LoVo (cell line): ENCODE measurements around the gene RAPH1.
A peak's percentile ranks its signal among the peaks of the same experiment; 100 is the strongest.
"Not testable (repeated sequence)": the region's sequence is repeated elsewhere in the genome, so short reads cannot be mapped to it uniquely, and the experiment has no call there.

Experiments used
- DNase-seq: peaks from one replicate; pipeline ENCODE4 v3.0.0-alpha.2; 2016; ENCODE audit warnings: low spot score

RAPH1 gene

DNA sequence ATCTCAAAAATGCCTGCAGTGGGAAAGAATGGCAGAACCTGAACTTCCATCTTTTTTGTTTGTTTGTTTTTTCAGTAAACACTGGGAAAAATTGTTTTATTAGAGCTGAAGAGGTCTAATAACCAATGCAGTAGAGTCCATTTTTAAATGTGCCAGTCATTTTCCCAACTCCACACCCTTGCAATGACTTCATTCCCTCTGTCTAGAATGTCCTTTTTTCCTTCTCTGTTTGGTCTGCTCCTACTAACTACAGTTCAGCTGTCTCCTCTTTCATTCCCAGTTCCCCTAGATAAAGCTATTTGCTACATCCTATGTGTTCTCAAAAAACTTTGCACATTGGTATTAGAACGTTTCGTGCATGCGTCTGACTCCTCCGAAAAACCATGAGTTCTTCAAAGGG lies 9.3 kb upstream of the RAPH1 start:
- no peak for DNase-seq

DNA sequence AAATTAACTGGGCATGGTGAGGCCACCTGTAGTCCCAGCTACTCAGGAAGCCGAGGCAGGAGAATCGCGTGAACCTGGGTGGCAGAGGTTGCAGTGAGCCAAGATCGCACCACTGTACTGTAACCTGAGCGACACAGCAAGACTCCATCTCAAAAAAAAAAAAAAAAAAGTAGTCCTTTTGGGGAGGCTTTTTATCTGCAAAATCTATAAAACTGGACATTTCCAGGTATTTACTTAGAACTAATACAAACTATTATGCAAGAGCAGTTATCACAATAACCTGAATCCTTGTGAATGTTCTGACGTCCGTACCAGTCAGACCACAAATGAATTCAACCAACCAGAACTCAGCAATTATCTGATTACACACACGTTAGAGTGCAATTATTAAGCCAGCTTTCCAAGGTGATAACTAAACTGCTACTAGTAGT lies 8.8 kb upstream of the RAPH1 start:
- DNase-seq, result no peak

DNA sequence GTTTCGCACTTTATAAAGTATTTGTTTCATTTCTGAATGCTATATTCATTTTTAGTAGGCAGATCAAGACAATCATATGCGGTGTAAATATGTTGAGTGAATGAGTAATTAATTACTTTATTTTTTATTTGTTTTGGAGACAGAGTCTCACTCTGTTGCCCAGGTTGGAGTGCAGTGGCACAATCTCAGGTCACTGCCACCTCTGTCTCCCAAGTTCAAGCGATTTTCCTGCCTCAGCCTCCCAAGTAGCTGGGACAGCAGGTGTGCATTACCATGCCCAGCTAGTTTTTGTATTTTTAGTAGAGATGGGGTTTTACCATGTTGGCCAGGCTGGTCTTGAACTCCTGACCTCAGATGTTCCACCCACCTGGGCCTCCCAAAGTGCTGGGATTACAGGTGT lies 5.5 kb upstream of the RAPH1 start:
- not testable (repeated sequence) for DNase-seq

DNA sequence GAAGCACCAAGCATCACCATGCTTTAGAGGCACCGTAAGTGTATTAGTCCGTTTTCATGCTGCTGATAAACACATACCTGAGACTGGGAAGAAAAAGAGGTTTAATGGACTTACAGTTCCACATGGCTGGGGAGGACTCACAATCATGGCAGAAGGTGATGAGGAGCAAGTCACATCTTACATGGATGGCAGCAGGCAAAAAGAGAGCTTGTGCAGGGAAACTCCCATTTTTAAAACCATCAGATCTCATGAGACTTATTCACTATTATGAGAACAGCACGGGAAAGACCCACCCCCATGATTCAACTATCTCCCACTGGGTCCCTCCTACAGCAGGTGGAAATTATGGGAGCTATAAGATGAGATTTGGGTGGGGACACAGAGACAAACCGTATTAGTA lies 3.1 kb upstream of the RAPH1 start:
- not testable (repeated sequence) for DNase-seq

DNA sequence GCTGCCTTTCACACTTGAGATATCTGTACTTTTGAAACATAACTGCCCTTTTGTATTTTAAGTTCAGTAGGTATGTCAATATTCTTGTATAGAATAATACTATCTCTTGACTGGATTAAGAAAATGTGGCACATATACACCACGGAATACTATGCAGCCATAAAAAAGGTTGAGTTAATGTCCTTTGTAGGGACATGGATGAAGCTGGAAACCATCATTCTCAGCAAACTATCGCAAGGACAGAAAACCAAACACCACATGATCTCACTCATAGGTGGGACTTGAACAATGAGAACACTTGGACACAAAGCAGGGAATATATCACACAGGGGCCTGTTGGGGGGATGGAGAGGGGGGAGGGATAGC lies 1.5 kb upstream of the RAPH1 start:
- DNase-seq, result not testable (repeated sequence)

DNA sequence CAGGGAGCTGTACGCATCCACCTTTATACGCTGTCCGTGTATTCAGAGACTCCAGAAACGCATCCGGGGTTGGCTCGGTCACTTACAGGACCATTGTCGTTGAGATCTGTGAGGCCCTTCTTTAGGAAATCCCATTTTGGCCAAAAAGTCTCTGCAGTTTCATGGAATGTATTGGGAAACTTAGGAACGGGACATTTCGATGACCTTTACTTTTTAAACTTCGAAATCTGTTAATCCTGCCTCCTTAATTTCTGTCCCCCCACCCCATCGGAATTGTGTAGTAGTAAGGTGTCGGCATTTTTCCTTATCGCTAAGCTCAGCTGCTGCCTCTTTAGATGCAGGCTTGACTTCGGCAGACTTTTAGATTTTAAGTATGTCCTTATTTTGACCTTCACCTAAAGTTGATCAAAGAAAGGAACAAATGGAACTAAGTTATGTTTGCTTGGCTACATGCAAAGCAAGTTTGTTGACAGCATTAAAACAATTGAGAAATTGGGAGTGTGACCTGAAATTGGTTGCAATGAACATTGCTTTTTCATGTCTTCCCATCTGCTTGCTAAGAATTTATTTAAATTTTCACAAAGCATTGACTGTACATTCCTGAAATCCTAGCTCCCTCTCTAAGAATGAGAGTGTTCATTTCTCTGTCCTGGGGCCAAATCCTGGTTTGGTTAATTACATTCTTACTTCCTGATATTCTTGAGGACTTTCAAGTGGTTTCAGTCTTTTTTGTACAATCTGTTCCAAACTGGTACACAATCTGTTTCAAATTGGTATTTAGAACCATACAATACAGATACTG lies 884 bp upstream of the RAPH1 start:
- DNase-seq, result no peak

DNA sequence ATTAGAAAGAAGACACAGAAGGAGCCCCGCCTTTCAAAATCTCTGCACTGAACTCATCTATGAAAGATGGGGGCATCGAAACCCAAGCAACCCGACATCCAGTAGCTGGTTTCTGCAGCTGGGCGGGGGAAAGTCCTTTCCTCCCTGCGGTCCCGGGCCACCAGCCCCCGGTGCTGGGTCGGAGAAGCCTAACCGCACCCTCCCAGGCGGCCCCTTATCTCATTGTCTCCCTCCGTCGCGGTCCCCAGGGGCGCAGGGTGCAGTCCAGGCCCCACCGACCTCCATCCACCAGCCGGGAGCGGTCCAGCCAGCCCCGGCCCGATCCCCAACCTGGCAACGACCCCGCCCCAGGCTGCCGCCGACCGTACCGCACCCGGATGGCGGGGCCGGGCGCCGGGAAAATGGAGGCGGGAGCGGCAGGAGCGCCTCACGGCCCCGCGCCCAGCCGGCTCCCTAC lies 452 bp downstream of the RAPH1 start:
- DNase-seq, result peak; percentile 4

DNA sequence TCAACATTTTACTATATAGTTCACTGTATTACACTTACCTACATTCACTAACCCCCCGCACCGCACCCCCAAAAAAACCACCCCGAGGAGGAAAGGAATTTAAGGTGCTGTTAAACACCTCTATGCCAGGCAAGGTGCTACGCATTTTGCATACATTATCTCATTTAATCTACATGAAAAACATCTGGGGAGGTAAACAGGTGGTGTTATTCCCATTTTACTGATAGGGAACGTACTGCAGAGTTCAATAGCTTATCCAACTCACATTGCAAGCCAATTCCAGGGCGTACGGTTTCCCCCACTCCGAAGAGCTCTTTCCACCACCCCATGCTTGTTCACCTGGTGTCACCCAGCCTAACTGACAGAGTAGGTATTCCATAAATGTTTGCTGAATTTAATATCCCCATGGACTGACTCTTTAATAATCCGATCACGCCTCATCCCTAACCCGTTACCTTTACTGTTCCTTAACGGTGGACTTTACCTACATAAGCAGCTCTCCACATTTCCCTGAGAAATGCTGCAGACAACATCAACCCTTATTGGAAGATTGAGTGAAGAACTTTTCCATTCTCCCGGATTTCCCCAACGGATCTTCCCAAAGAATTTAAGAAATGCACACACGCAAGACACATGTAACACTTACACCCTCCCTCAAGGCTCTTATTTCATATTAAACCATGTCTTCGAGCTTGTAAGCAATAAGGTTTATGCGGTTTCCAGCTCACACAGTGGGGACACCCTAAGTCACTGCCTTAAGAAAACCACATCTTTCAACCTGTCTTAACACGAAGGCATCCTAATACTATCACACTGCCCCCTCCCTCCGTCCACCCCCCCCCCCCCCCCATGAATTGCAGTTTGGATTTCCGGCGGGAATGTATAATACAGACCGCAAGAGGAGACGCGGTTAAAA lies 1.2 kb downstream of the RAPH1 start:
- no peak for DNase-seq

DNA sequence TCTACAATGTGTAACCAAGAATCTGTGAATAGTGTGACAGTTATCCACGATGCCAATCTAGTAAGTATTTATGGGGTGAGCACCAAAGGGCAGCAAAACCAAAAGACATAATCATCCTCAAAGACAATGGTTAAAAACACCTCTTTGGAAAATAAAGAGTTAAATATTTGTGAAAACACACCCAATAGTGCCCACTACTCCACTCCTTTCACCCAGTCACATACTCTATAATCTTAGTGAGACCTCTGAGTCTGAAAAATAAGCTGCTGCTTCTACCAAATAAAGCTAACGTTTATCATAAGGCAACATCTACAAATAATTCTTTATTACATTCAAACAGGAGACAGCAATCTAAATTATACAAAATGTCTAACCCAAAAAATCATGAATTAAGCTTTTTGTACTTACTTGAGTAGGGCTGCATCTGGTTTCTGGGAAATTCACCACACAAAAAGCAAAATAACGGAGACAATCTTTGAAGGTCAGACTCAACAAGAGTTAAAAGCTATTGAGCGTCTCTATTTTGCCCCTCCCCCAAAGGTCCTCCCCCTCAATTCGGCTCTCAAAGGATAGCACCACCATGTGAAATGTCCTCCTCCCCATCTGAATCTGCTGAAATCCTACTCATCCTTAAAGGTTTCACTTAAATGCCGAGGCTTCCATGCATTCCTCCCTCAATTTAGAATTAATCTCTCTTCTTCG lies 2.0 kb downstream of the RAPH1 start:
- DNase-seq, result no peak

DNA sequence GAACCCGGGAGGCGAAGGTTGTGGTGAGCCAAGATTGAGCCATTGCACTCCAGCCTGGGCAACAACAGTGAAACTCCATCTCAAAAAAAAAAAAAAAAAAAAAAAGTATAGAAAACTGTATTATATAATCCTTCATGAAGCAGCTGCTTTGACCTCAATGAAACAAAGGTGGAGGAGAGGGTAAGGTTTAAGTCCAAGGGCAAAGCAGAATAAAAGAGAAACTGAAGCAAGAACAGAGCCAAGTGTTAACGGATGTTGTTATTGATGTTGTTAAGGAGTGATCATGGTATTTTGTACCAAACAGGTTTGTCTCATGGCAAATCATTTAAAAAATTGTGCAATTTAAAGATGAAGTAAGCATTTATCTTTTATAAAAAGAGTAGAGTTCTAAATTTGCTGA lies 7.4 kb downstream of the RAPH1 start:
- DNase-seq, result no peak

DNA sequence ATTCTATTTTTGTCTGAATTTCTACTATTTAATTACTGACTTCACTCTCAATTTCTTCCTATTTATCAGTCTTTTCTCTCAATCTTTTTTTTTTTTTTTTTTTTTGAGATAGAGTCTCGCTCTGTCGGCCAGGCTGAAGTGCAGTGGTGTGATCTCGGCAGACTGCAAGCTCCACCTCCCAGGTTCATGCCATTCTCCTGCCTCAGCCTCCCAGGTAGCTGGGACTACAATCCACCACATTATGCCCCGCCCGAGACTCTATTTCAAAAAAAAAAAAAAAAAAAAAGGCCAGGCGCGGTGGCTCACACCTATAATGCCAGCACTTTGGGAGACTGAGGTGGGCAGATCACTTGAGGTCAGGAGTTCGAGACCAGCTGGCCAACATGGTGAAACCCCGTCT lies 21.8 kb downstream of the RAPH1 start:
- not testable (repeated sequence) for DNase-seq

DNA sequence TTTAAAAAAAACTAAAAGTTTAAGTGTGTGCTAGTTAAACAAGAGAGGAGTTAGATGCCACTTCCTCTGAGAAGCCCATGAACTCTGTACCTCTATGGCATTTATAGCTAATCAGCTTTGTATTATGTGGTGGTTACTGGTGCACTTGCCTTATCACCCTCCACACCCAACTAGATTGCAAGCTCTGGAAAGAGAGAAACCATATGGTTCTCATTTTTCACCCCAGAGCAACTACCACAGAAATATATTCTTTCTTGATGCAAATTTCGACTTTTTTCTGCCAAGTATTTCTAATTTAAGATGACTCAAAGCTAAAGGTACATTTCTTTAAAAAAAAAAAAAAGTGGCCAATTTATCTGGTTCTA lies 24.2 kb downstream of the RAPH1 start:
- no peak for DNase-seq

DNA sequence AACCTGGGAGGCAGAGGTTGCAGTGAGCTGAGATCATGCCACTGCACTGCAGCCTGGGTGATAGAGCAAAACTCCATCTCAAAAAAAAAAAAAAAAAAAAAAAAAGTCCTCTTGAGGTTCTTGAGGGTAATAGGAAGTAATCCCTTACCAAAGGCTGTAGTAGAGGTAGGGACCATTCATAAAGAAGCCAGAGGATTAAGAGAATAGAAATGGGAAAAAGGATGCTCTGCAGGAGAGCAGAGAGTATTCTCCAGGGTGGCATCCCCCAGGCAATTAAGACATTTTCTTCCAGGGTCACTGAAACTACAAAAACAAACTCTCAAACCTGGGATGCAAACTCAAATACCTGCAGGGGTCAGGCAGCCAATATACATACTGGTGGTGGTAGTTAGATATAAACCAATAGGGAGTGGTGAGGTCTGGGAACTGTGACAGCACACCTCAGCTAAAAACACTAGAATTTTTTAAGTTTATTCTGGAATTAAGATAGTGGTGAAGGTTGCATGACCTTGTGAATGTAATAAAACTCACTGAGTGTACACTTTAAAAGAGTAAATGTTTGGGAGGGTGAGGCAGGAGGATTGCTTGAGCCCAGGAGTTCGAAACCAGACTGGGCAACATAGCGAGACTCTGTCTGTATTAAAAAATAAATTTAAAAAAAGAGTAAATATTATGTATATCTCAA lies 24.7 kb downstream of the RAPH1 start:
- no peak for DNase-seq

DNA sequence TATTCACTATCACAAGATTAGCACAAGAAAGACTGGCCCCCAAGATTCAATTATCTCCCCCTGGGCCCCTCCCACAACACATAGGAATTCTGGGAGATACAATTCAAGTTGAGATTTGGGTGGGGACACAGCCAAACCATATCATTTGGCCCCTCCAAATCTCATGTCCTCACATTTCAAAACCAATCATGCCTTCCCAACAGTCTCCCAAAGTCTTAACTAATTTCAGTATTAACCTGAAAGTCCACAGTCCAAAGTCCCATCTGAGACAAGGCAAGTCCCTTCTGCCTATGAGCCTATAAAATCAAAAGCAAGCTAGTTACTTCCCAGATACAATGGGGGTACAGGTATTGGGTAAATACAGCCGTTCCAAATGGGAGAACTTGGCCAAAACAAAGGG lies 31.6 kb downstream of the RAPH1 start:
- DNase-seq, result not testable (repeated sequence)

DNA sequence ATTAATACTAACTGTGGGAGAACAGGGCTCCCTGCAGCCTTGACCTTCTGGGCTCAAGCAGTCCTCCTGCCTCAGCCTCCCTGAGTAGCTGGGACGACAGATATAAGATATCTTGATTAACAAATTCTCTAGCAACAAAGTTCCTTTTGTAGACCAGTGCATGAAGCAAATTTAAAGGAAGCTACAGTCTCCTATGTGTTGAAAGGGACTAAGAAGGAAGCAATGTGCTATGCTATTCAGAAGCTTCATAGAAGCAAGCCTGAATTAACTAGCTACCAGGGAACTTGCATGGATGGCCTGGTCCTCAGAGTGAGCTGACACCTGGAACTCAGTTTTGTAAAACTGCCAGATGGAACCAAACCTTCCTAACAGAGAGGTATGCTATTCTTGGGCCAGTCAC lies 33.2 kb downstream of the RAPH1 start:
- DNase-seq, result no peak

DNA sequence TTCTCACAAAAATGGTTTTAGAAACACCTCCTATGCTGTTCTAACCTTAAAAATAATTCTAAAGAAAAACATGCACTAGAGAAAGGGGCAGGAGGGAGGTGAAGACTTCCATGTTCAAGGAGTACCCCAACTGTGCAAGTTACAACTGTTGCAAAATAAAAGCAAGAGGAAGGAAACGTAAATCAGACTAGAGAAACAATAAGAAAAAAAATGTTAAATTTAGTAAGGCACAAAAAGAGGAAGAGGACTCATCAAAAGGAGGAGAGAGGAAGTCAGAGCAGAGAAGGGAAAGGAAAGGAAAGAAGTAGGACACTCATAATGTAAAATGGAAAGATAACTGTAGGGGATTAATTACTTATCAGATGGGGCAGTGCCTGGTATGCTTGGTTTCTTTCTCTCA lies 34.1 kb downstream of the RAPH1 start:
- no peak for DNase-seq

DNA sequence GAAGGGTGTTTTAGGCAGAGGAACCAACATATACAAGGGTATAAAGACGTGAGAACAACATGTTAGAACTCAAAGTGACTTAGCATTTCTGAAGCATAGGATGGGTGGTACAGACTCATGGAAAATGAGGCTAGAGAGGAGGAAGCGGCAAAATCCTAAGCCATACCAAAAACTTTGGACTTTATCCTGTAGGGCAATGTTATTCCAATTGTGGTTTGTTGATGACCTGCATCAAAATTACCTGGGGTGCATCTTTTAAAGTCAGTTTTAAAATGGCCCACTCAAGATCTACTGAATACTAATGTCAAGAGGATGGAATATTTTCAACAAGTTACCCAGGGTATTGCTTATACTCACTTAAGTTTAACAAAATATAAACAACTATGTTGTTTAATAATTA lies 34.8 kb downstream of the RAPH1 start:
- no peak for DNase-seq

DNA sequence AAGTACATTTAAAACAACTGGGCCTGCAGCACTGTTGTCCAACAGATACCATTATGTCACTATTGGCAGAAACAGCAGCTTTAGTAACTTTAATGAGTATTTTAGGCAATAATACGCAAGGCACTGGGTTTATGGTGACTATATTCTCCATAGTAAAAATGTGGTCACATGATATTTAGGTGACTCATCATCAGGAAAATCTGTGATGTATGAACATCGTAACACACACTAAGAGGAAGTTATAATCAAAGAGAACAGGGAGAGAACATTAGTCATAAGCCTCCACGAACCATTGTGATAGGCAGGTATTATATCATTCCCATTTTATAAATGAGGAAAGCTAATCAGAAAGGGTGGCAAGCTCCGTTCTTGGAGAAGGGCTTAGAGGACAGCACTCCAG lies 36.9 kb downstream of the RAPH1 start:
- DNase-seq, result peak; percentile 83

DNA sequence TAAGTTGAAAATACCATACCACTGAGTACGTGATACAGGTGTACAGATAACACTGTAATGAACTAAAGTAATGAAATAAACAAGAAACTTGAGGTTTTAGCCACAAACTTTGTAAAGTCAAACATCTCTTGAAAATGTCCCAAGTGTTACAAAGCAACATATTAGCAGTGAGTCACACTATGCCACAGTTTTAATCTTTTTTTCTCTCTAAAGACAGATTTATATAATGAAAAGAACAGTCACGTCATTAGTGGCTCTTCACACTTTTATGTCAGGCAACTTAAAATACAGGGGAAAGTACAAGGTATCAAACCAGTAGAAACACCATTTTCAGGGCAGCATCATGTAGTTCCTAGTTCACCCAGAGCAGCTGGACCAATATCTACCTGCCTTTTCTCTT lies 42.1 kb downstream of the RAPH1 start:
- no peak for DNase-seq

DNA sequence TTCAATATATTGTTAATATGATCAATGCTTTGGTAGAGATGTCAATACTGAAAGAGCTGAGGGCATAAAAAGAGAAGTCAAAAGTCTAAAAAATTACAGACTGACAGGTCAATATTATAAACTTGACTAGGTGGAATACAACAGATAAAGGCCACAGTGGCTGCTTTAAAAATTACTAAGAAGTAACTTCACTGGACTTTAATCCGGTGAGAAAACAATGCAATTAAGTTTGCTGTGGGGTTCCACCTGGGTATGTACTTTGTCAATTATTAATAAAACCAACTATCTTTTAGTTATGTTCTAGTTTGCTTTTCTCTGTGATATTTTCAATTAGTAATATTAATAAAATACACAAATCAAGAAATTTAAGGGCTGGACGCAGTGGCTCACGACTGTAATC lies 44.7 kb downstream of the RAPH1 start:
- DNase-seq, result no peak

DNA sequence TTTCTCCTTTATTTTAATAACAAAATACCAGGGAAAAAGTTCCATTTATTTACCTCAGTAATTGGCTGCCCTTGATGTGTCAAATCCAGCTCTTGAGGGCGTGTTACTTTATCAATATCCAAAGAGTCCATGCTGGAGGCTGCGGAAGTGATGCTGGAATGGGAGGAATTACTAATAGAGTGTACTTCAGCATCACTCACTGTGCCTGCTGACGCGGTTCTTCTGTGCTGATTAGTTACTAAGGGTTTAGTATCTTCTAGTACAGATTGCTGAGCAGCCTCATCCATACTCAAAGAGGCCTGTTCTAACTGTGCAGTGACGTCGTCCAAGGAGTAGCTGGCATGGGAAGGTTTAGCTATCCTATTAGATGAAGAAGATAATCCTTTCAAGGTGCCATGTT lies 45.6 kb downstream of the RAPH1 start:
- no peak for DNase-seq
